Hepatocyte (in vitro differentiated cells): Measurements from ENCODE around the gene ARHGAP33.

Source experiments
- EZH2 ChIP-seq: fragments of 200-600 bp; sonication (generic); IDR thresholded peaks from 2 replicates; pipeline ENCODE4 v1.6.1; 2016; ENCODE audit warnings: antibody characterized with exemption, mild to moderate bottlenecking, borderline replicate concordance
- EZH2phosphoT487 ChIP-seq: fragments of 200-600 bp; sonication (generic); IDR thresholded peaks from one replicate; pipeline ENCODE4 v1.6.1; 2018; ENCODE audit warnings: antibody characterized with exemption, mild to moderate bottlenecking, low read depth, moderate library complexity; ENCODE audit not compliant: unreplicated experiment, severe bottlenecking
- TF ChIP-seq, protein P1 (sequence below): fragments of 200-600 bp; sonication (generic); IDR thresholded peaks from 2 replicates; pipeline ENCODE4 v1.5.1; 2016; ENCODE audit warnings: antibody characterized with exemption, mild to moderate bottlenecking; ENCODE audit not compliant: poor library complexity

DNA sequence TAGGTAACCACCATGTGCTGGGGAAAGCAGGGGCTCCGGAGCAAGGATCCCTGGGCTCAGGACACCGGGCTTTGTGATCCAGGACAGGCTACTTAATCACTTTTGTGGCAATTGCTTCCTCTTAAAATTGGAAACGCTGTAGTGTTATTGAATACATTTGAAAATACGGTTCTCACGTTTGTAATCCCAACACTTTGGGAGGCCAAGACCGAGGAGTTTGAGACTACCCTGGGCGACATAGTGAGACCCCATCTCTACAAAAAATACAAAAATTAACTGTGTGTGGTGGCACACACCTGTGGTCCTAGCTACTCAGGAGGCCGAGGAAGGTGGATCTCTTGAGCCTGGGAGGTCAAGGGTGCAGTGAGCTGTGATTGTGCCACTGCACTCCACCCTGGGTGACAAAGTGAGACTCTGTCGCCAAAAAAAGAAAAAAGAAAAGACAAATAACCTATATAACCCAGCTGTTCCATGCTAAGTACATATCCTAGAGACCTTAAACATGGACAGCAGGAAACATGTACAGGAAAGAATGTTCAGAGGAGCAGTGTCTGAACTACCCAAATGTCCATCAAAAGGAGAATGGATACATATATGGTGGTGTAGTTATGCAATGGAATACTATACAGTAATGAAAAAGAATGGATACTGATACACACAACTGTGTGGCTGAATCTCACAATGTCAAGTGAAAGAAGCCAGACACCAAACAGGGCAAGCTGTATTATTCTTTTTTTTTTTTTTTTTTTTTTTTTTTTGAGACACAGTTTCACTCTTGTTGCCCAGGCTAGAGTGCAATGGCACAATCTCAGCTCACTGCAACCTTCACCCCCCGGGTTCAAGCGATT, 37.9 kb downstream of the ARHGAP33 start:
- TF ChIP-seq, protein P1, sequence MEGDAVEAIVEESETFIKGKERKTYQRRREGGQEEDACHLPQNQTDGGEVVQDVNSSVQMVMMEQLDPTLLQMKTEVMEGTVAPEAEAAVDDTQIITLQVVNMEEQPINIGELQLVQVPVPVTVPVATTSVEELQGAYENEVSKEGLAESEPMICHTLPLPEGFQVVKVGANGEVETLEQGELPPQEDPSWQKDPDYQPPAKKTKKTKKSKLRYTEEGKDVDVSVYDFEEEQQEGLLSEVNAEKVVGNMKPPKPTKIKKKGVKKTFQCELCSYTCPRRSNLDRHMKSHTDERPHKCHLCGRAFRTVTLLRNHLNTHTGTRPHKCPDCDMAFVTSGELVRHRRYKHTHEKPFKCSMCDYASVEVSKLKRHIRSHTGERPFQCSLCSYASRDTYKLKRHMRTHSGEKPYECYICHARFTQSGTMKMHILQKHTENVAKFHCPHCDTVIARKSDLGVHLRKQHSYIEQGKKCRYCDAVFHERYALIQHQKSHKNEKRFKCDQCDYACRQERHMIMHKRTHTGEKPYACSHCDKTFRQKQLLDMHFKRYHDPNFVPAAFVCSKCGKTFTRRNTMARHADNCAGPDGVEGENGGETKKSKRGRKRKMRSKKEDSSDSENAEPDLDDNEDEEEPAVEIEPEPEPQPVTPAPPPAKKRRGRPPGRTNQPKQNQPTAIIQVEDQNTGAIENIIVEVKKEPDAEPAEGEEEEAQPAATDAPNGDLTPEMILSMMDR: no peak
- TF ChIP-seq EZH2phosphoT487 (no peak), EZH2 (no peak)
